Mucosa of stomach (tissue), 1 donor: ENCODE data around the gene SLC2A9.

ENCODE experiments used
- H3K27me3 ChIP-seq: one replicate; pipeline ENCODE4 v1.7.0; 2013; ENCODE audit warnings: mild to moderate bottlenecking, low read length; ENCODE audit not compliant: control insufficient read depth, insufficient read depth
- H3K36me3 ChIP-seq: one replicate; pipeline ENCODE4 v1.7.0; 2013; ENCODE audit warnings: low read length; ENCODE audit not compliant: control insufficient read depth, insufficient read depth
- H3K4me1 ChIP-seq: one replicate; pipeline ENCODE4 v1.7.0; 2013; ENCODE audit warnings: mild to moderate bottlenecking, low read length; ENCODE audit not compliant: control insufficient read depth, insufficient read depth
- H3K4me3 ChIP-seq: one replicate; pipeline ENCODE4 v1.7.0; 2013; ENCODE audit warnings: low read length
- H3K9ac ChIP-seq: one replicate; pipeline ENCODE4 v1.7.0; 2013; ENCODE audit warnings: mild to moderate bottlenecking, low read length, moderate library complexity
- H3K9me3 ChIP-seq: one replicate; pipeline ENCODE4 v1.7.0; 2013; ENCODE audit warnings: mild to moderate bottlenecking, low read length, moderate library complexity; ENCODE audit not compliant: control insufficient read depth
- donor health status: Pancreatic carcinoma.

Gene SLC2A9

GRCh38 chr4:10003666-10004065, 17.6 kb downstream of the SLC2A9 start:
- Histone ChIP-seq H3K9ac (no peak overlapping the region), H3K27me3 (no peaks in the 10 kb centered on the region), H3K4me3 (no peak overlapping the region), H3K36me3 (no peaks in the 10 kb centered on the region), H3K4me1 (peaks cover 70% of the 10 kb centered on the region), H3K9me3 (no peaks in the 10 kb centered on the region)

- H3K4me3 ChIP-seq, result no peak overlapping the region
- H3K36me3 ChIP-seq, result no peaks in the 10 kb centered on the region
- H3K9me3 ChIP-seq, result no peaks in the 10 kb centered on the region
- H3K4me1 ChIP-seq, result peaks cover 58% of the 10 kb centered on the region
- H3K27me3 ChIP-seq, result no peaks in the 10 kb centered on the region
- no peak overlapping the region for H3K9ac ChIP-seq
Observed at GRCh38 chr4:10002278-10002677, 19.0 kb downstream of the SLC2A9 start.

- H3K9me3 ChIP-seq, result no peaks in the 10 kb centered on the region
- H3K27me3 ChIP-seq, result no peaks in the 10 kb centered on the region
- H3K4me3 ChIP-seq, result no peak overlapping the region
- H3K4me1 ChIP-seq, result peaks cover 53% of the 10 kb centered on the region
- no peaks in the 10 kb centered on the region for H3K36me3 ChIP-seq
- H3K9ac ChIP-seq, result no peak overlapping the region
Observed at GRCh38 chr4:10001757-10002156, 19.5 kb downstream of the SLC2A9 start.

GRCh38 chr4:9999956-10000561, 21.2 kb downstream of the SLC2A9 start:
- no peaks in the 10 kb centered on the region for H3K36me3 ChIP-seq
- no peak overlapping the region for H3K4me3 ChIP-seq
- no peaks in the 10 kb centered on the region for H3K27me3 ChIP-seq
- H3K4me1 ChIP-seq, result peaks cover 48% of the 10 kb centered on the region
- H3K9me3 ChIP-seq, result no peaks in the 10 kb centered on the region
- no peak overlapping the region for H3K9ac ChIP-seq

GRCh38 chr4:9997886-9998285, 23.4 kb downstream of the SLC2A9 start:
- H3K4me3 ChIP-seq, result no peak overlapping the region
- peaks cover 32% of the 10 kb centered on the region for H3K4me1 ChIP-seq
- no peak overlapping the region for H3K9ac ChIP-seq
- no peaks in the 10 kb centered on the region for H3K36me3 ChIP-seq
- H3K27me3 ChIP-seq, result no peaks in the 10 kb centered on the region
- H3K9me3 ChIP-seq, result no peaks in the 10 kb centered on the region

GRCh38 chr4:9996319-9997110, 24.8 kb downstream of the SLC2A9 start:
- Histone ChIP-seq H3K36me3 (no peaks in the 10 kb centered on the region), H3K9me3 (no peaks in the 10 kb centered on the region), H3K4me1 (peaks cover 20% of the 10 kb centered on the region), H3K9ac (no peak overlapping the region), H3K4me3 (no peak overlapping the region), H3K27me3 (no peaks in the 10 kb centered on the region)

- H3K9me3 ChIP-seq, result no peaks in the 10 kb centered on the region
- peaks cover 10% of the 10 kb centered on the region for H3K4me1 ChIP-seq
- no peak overlapping the region for H3K4me3 ChIP-seq
- no peaks in the 10 kb centered on the region for H3K36me3 ChIP-seq
- no peaks in the 10 kb centered on the region for H3K27me3 ChIP-seq
- H3K9ac ChIP-seq, result no peak overlapping the region
Observed at GRCh38 chr4:9994246-9994847, 26.9 kb downstream of the SLC2A9 start.

GRCh38 chr4:9989918-9990635, 31.2 kb downstream of the SLC2A9 start:
- no peak overlapping the region for H3K4me3 ChIP-seq
- no peaks in the 10 kb centered on the region for H3K27me3 ChIP-seq
- no peaks in the 10 kb centered on the region for H3K9me3 ChIP-seq
- H3K4me1 ChIP-seq, result no peaks in the 10 kb centered on the region
- H3K36me3 ChIP-seq, result no peaks in the 10 kb centered on the region
- H3K9ac ChIP-seq, result no peak overlapping the region

GRCh38 chr4:9988933-9989332, 32.4 kb downstream of the SLC2A9 start:
- Histone ChIP-seq H3K9me3 (no peaks in the 10 kb centered on the region), H3K36me3 (no peaks in the 10 kb centered on the region), H3K27me3 (no peaks in the 10 kb centered on the region), H3K4me3 (no peak overlapping the region), H3K9ac (no peak overlapping the region), H3K4me1 (no peaks in the 10 kb centered on the region)

- Histone ChIP-seq H3K27me3 (no peaks in the 10 kb centered on the region), H3K9me3 (no peaks in the 10 kb centered on the region), H3K4me3 (no peak overlapping the region), H3K36me3 (no peaks in the 10 kb centered on the region), H3K4me1 (no peaks in the 10 kb centered on the region), H3K9ac (no peak overlapping the region)
Observed at GRCh38 chr4:9988363-9988749, 32.9 kb downstream of the SLC2A9 start.

- Histone ChIP-seq H3K36me3 (no peaks in the 10 kb centered on the region), H3K27me3 (no peaks in the 10 kb centered on the region), H3K9ac (no peak overlapping the region), H3K4me1 (no peaks in the 10 kb centered on the region), H3K4me3 (no peak overlapping the region), H3K9me3 (no peaks in the 10 kb centered on the region)
Observed at GRCh38 chr4:9987749-9988362, 33.4 kb downstream of the SLC2A9 start.
